H1 (cell line): Measurements from ENCODE around the gene RCAN2. TPM values are rescaled to one million over a fixed set of nuclear protein-coding genes. Genes with fewer than 3 reads are reported as not detected.

Source experiments
- CBX5 ChIP-seq: fragments of 300-800, 300-1000 bp; sonication (generic); IDR thresholded peaks from 2 replicates; pipeline ENCODE4 v1.7.1; 2016; ENCODE audit warnings: antibody characterized with exemption, low read length, low read depth
- CEBPB ChIP-seq: IDR thresholded peaks from 2 replicates; pipeline ENCODE4 v1.6.1; 2012; ENCODE audit warnings: low read depth, low read length
- CTBP2 ChIP-seq: IDR thresholded peaks from 2 replicates; pipeline ENCODE4 v1.7.0; 2011; ENCODE audit warnings: borderline replicate concordance, mild to moderate bottlenecking, moderate library complexity, mixed read lengths, low read length; ENCODE audit not compliant: insufficient read depth, insufficient read length
- KDM4A ChIP-seq: IDR thresholded peaks from one replicate; pipeline ENCODE4 v1.7.1; 2012; ENCODE audit warnings: low read depth, mild to moderate bottlenecking, moderate library complexity, low read length, inconsistent platforms; ENCODE audit not compliant: severe bottlenecking
- TBP ChIP-seq: IDR thresholded peaks from 2 replicates; pipeline ENCODE4 v1.6.1; 2011; ENCODE audit warnings: low read depth, low read length, improper control_type of control experiment
- ZNF274 ChIP-seq: IDR thresholded peaks from 2 replicates; pipeline ENCODE4 v1.7.0; 2012; ENCODE audit warnings: low read length, borderline replicate concordance; ENCODE audit errors: extremely low read depth
- polyA plus RNA-seq, 7 experiments: library from polyadenylated mRNA; depleted of rRNA in 3 of 7; stranded (reverse) in 5 of 7; unstranded in 2 of 7; fragments of >200 nt in 5 of 7; fragments of 200-250 nt in 2 of 7; gene quantifications; 1 replicate in 5 of 7; 2 replicates in 1 of 7; 4 replicates in 1 of 7; pipeline versions ENCODE4 v1.2.1 to v1.2.3, GENCODE V29; 2011 to 2013; ENCODE audit warnings: missing spikeins in 2 of 7, mixed read lengths in 2 of 7
- total RNA-seq: library from RNA; stranded (reverse); fragmentation: NEBNext Ultra II Directional; extraction: Animal tissue kit (Norgen Biotek cat#: 25700); gene quantifications from 2 replicates; pipeline ENCODE4 v1.2.1, GENCODE V29; 2021

Gene RCAN2
- total and polyA plus RNA-seq, 2 of the 8 experiments (the other 6 are each of a cell fraction or from before 2014, with no cell fraction given): 5.0 to 8.5 TPM

DNA sequence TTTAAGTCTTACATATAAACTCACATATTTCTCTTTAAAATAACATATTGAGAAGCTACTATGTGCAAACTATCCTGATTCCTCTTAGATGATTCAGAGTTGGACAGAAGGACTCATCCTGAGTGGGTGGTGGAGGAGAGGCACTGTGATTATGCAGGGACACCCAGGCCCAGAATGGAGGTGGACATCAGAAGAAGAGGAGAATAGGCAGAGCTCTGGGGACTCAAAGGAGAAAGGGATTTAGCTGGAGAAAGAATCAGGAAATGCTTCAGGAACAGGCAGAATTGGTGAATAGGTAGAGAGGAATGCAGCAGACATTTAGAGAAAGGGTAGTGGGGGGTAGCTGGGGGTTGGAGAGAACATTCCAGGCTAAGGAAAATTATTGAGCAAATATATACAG lies 17.4 kb downstream of the RCAN2 start (continued):
- TF ChIP-seq CTBP2 (no peak), CBX5 (no peak), KDM4A (no peak), TBP (no peak), ZNF274 (no peak), CEBPB (no peak)
